Stimulated activated CD8-positive, alpha-beta memory T cell treated with anti-CD3 and anti-CD28 coated beads, Interleukin-2, amount 100 ng/mL, for 48 hours (primary cell): ENCODE data around the gene H2BK1.

Experiments
- DNase-seq, 2 donors: peaks; one replicate each; pipeline ENCODE4 v3.0.0-alpha.2; 2020; ENCODE audit warnings: low read depth in 2 of 2

H2BK1 gene

DNA sequence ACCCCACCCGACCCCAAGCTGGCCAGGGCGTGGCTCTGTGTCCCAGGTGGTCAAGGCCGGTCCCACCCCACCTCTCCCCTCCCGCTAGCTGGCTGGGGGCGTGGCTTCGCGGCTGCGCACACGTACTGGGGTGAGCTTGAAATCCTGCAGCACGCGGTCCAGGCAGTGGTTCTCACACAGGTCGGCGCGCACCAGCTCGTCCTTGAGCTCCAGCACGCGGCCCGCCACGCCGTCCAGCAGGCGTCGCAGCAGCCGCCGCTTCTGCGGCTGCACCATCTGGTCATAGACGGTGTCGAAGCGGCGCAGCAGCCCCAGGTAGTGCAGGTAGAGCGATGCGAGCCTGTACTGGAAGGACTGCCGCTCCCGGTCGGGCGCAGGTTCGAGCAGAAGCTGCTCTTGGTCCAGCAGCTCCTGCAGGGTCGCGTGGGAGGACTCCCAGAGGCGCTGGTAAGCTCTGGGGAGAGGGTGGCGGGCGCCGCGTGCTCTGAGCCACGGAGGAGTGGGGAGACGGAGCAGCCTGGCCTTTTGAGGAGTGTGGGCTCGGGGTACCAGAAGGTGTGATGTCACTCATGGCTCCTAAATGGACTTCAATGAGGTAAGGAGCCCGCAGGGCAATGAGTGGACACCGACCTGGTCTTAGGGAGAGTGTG, 5.8 kb downstream of the H2BK1 start:
- DNase-seq, result no peak

DNA sequence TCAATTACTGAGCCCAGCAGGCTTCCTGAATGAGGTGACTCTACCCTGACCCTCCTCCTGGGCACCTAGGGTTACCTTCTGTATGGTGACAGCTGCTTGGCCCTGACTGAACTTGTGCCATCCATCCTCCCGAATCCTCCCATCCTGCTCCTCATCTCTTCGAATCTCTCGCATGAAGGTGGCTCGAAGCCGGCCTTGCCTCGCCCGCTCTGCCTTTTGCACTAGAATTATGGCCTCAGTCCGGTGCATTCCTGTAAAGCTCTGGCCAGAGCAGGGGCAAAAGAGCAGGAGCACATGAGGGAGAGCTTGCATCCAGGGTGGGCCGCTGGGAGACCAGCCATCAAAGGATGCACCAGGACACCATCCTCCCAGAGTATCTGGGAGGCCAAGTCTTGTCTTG, 7.5 kb downstream of the H2BK1 start:
- DNase-seq, result no peak

DNA sequence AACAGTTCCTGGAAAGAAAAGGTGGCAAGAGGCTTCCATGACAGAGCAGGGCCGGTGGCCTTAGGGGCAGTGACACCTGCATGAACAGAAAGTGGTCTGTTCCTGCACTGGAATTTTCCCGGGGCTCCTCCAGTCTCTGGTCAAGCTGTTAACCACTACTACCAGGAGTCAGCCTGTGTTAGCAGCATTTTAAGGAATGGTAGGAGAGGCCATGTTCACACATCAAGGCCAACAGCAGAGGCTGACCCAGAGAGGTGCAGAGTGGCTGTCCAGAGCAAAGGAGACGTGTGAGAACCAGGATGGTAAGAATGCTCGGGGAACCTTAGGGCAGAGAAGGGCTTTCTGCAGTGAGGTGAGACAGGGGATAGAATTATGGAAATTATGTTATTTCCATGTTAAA, 8.5 kb downstream of the H2BK1 start:
- DNase-seq, result no peak

DNA sequence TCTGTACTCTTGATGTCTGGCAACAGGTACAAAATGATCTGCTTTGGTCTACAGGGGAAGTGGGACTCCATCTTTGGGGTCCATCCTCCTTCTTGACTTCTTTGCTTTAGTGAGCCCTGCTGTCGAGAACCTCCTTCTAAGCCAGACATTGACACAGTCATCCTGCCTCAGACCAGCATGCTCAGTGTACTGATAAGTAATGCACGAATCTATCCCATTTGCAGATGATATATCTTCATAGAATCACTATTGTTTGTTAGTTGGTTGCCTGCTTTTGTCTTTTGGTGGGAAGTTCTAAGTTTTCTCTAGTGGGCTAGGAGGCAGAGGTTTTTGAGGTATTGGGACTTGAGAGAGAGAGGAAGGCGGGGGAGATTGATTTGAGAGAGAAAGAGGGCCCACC, 8.9 kb downstream of the H2BK1 start:
- DNase-seq, result no peak

DNA sequence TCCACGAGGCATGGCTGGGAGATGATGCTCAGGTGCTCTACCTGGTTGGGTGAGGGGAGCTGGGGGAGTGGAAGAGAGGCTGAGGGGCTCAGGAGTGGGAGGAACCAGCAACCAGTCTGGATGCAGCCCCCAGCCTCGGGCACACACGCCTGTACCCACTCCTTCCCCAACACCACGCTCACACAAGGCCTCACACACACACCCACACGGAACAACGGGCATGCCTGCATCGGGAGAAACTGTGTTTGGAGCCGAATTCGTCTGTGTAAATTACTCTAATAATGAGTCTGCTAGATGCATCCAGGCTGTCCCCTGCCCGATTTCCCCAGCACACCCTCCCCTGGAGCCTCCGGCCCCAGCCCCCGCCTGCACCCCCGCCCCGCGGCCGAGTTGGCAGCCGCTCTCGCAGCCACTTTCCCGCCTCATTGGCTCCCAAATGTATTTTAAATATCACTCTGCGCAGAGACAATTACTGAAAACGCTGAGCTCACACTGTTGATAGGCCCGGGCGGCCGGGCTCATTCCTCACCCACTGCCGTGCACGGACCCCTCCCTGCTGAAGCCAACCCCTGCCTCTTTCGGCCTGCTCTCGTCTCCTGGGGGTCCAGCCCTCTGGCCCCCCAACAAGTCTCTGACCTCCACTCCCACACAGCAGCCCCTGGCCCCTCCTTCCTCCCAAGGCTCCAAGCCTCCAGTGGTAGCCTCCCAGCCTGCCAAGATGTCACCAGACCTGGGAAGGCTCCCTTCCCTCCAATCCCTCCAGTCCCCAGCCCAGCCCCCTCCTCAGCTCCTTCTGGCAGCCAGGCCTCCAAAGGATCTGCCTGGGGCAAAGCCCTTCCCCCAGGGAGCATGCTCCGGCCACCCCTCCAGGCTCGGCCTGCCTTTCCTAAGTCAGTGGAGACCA, 11.1 kb downstream of the H2BK1 start:
- no peak for DNase-seq

DNA sequence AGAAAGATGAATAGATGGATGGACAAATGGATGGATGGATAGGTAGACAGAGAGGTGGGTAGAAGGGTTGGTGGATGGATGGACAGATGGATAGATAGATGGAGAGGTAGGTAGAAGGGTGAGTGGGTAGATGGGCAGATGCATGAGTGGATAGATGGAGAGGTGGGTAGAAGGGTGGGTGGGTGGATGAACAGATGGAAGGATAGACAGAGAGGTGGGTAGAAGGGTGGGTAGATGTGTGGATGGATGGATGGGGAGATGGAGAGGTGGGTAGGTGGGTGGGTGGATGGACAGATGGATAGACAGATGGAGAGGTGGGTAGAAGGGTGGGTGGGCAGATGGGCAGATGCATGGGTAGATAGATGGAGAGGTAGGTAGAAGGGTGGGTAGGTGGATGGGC, 12.4 kb downstream of the H2BK1 start:
- DNase-seq, result no peak

DNA sequence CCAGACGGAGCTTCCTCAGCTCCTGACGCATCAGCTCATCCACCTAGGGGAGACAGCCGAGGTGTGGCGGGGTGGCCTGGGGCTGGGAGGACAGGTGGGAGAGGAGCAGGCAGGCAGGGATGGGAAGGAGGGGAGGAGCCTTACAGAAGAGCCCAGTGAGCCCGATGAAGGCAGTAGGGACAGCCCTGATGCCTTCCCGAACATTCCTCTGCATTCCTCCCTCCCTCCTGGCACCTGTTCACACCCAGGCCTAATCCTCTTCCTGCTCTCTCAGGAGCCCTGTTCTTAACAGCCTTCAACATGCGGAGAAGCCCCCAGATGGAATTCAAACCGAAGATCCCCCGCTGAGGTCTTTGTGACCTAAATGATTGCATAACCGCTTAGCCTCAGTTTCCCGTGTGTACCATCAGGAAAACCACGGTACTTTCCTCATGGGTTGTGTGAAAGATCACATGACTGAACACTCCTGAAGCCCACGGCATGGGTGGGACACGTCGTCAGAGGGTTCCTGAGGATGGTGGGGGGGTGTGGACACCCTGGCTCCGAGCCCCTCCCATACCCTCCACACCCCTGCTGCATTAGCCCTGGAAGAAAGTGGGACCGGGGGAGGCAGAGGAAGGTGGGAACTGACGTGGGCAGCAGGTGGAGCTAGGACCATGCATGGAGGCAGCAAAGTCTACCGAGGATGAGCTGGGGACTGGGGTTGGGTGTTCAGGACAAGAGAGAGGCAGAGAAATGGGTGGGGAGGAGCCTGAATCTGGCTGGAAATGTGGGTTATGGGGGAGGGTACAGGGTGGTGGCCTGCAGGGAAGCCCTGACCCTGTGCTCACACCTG, 14.5 kb downstream of the H2BK1 start:
- DNase-seq, result no peak

DNA sequence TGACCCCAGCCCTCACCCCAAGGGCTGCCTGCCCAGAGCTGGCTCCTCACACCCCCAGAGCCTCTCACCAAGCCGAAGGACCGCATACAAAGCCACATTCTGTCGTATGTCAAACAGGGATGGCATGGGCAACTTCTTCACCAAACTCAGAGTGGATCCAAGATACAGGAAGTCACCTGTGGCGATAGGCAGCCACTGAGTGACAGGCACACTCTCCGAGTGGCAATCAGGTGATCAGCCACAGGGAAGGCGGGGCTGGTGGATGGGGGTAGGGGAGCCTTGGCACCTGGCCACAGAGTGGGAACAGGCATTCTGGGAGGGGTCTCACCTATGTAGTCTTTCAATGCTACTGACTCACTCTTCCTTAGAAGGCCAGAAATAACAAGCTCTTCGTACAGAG, 16.1 kb downstream of the H2BK1 start:
- DNase-seq, result no peak

DNA sequence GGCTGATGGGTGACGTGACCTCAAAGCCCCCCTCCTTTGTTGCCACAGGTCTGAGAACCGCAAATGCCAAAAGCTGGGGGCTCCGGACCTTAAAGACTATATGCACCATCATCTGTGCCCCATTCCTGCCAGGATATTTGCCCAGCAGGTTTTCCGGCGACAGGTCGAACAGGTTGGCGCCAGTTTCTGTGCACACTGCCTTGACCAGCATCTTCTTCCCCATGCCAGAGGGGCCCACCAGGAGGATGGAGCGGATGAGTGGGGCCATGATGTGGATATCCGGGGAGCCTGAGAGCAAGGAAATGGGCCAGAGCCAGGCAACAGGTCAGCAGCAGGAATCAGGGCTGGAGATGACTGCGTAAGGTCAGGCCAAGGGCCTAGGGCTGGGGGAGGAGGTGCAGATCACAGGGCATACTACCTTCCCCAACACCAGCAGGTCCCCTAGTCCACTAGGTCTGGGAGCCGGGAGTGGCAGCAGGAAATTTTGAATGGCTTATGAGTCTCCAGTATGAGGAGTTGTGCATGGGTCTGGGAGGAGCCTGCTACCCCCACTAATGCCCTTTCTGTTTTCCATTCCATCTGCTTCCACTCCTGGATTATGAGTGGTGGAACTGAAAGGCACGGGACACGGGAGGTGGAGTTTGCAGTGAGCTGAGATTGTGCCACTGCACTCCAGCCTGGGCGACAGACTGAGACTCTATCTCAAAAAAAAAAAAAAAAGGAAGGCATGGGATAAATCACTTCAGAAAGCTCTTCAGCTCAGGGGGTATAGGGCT, 16.9 kb downstream of the H2BK1 start:
- no peak for DNase-seq

DNA sequence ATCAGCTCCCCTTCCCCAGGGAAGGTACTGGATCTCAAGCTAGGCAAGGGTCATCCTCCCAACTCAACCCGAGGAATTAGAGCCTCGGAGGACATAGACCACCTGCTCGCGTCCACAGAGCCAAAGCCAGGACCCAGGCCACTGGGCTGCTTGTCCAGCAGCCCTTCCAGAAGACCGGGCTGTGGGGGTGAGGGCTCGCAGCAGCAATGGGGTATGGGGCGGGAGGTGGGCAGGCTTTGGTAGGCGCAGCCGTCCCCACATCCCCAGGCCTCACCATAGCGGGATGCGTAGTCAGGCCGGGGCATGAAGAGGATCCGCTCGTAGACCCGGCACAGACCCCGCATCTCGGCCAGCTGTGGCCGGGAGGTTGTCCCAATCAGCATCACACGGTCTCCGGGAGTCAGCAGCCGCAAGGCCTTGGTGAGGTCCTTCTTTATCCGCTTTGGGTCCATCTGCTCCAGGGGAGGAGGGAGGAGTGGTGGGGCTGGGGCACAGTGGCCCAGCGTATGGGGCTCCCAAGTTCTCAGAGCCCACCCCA, 18.2 kb downstream of the H2BK1 start:
- DNase-seq, result no peak

DNA sequence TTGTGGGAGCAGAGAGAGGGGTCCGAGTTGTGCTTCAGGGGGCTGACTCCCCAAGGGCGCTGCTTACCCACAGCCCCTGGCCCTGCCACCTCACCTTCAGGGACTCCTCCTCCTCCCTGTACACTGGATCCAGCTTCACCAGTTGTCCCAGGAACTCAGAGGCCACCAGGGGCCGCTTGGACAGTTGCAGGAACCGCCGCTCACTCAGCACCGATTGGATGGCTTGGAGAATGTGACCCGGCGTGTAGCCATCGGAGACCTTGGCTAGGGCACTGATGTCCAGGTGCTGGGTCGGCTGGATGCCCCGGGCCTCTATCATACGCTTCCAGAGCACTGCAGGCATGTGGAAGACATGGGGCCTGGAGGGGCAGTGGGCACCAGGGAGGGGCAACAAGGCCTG, 18.7 kb downstream of the H2BK1 start:
- no peak for DNase-seq

DNA sequence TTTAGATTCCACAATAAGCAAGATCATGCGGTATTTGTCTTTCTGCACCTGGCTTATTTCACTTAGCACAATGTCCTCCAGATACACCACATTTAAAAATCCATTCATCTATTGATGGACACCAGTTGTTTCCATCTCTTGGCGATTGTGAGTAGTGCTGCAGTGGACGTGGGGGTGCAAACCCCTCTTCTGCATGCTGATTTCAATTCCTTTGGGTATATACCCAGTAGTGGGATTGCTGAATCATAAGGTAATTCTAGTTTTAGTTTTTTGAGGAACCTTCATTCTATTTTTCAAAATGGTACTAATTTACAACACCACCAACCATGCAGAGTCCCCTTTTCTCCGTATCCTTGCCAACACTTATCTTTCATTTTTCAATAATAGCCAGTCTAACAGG, 21.2 kb downstream of the H2BK1 start:
- no peak for DNase-seq

DNA sequence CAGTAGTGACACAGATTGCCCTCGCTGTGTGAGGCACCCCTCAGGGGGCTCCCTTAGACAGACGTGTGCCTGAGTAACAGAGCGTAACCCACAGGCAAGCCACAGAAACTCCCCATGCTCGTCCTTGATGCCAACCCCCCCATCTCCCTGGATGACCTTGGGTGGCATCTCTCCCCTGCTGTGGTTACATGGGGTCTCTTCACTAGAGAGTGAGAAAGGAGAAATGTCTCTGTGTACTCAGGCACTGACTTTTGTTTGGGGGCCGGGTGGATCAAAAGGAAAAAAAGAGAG, 22.1 kb downstream of the H2BK1 start:
- no peak for DNase-seq

DNA sequence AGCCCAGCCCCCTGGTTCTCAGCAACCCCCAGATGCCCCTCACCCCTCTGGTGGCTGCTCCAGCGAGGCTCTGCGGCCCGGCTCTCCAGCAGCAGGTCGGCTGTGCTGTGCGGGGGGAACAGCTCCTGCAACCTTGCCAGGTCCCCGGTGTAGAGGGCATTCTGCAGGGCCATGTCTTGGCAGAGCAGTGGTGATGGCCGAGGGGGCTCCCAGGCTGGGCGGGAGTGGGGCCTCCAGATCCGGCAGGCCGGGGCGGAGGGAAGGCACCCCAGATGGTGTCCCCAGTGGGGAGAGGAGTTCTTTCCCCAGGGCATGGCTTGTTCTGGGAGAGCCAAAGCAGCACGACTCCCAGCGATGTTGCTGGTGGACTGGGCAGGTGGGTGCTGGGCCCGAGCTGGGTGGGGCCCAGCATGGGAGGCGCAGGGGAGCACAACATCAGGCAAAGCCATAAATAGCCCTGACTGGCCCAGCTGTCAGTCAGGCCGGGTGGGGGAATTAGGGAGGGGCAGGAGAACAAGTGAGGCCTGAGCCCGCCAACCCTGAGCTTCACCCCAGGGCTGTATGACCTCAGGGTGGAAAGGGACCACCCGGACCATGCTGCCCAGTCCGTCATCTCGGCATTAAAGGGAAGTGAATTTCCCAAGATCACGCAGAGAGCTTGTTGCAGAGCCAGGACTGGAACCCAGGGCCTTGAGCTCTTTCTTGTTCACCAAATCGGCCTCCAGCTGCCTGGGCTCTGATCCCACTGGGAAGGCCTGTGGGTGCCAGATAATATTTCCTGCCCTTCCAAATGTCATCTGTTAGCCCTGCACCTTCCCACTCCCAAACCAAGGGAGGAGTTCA, 22.7 kb downstream of the H2BK1 start:
- no peak for DNase-seq

DNA sequence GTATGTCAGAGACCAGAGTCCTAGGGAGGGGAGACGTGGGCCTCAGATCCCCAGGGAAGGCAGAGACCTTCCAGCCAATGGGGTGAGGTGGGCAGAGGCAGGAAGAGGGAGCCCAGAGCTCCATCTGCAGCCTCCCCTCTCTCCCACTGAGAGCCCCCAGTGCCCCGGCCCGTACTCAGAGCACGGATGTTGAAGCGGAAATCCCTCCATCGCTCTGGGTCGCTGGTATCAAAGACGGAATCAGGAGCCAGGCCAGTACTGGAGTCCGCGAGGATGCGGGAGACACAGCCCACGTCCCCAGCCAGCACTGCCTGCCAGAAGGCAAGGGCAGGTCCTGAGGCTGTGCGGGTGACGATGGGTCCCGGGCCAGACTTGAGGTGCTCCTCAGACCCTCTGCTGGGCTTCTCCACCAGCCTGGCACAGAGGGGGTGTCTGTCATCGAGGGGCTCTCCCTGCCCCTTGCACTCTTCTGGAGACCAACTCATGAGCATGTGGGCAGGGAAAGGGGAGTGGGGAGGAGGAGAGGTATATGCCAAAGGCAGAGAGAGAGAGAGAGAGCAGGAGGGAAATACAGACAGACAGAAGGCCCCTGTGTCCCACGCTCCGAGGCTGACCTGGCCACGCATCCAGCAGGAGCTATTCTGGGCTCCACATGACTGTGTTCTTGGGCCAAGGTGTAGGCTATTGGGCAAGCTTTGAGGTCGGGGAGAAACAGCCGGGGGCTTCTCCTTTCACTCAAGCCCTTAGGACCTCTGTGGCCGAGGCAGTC, 23.5 kb downstream of the H2BK1 start, which contains the start of gene ASB10:
Gene ASB10 (minus strand): TSS at position 611 of the 769 bp plus-strand sequence. CDS start 120 bp downstream, at position 491.
- no peak for DNase-seq

DNA sequence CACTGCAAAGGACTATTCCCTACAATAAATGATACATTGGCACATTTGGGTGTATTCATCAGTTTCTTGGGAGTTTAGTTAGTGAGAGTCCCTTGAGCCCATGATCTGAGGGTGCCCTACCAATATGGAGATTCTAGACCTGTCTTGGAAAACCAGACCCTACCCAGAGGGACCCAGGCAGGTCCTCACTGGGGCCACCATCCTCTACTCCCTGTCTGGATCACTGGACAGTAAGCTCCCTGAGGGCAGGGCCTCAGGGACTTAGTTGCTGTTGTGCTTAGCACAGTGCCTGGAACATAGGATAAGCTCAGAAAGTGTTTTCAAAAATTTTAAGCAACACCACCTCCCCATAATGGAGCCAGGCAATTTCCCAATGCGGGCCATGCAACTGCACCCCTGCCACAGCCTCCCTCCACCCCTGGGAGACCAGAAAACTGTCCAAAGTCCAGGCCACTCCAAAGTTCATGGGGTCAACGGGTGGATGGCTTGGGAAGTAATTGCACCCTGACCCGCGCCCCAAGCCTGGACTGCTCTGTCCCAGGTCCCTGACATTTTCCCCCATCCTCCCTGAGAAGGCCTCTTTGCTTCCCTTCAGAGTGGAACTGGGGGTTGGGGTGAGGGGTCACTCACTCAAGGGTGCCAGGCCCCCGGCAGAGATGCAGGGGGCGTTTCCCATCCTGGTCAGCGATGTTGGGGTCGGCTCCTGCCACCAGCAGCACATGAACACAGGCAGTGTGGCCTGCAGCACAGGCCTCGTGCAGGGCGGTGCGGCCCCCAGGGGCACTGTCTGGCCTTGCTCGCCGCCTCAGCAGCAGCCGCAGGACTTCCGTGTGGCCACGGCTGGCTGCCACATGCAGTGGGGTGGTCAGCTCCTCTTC, 24.3 kb downstream of the H2BK1 start:
- no peak for DNase-seq

DNA sequence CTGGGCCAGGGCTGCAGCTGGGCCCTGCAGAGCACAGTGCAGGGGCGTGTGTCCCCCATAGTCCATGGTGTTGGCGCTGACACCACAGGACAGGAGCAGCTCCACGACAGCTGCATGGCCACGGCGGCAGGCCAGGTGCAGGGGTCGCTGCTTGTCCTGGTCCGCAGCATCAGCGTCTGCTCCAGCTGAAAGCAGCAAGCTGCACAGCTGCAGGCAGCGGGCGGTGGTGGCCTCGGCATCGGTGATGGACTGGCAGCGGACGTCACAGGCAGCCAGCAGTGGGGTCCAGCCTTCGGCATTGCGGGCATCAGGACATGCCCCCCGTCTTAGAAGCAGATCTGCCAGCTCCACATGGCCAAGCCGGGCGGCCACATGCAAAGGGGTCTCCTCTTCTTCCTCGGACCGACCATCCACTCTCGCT, 29.3 kb downstream of the H2BK1 start:
- DNase-seq, result no peak

DNA sequence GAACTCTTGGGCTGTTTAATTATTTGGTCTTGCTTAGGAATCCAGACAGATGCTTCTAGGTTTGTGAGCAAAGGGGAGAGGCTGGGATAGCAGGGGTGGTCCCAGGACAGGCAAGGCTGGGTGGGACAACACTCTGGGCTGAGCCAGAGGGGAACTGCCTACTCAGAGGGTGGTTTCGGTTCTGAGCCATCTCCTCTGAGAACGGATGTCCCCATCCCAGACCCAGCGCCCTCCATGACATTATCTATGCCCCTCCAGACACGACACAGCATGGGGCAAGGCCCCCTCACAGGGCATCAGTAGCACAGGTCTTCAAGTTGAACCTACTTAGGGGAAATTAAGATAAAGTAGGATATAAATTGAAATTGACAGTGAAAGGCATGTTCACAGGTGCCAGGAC, 30.3 kb downstream of the H2BK1 start:
- no peak for DNase-seq
